ENCODE data around the gene TPM1. TPM values are rescaled to one million over a fixed set of nuclear protein-coding genes. Genes with fewer than 3 reads are reported as not detected.

Gene TPM1
- total RNA-seq, 1 donor from 2014 or later, result 255 TPM

- no peak for TF ChIP-seq CTCF (IDR thresholded peaks at IDR 0.05; ENCODE audit: partially characterized antibody, unreplicated experiment)
- no peak overlapping the region for H3K27ac Mint-ChIP-seq (ENCODE audit: unreplicated experiment)
- peaks cover 21% of the 10 kb centered on the region for H3K4me1 Mint-ChIP-seq (ENCODE audit: low read depth, unreplicated experiment)
- H3K4me3 Mint-ChIP-seq (ENCODE audit: unreplicated experiment), result no peak overlapping the region
- H3K36me3 Mint-ChIP-seq (ENCODE audit: unreplicated experiment), result peaks cover 5% of the 10 kb centered on the region
- H3K9me3 Mint-ChIP-seq (ENCODE audit: unreplicated experiment), result peaks cover 5% of the 10 kb centered on the region
- peaks cover 3% of the 10 kb centered on the region for H3K27me3 Mint-ChIP-seq (ENCODE audit: unreplicated experiment)
- DNase-seq, result no peak
Observed at GRCh38 chr15:63069616-63070090, 27.1 kb downstream of the TPM1 start.

GRCh38 chr15:63070681-63071129, 28.2 kb downstream of the TPM1 start:
- Mint-ChIP-seq H3K4me1 (ENCODE audit: low read depth, unreplicated experiment) (peaks cover 20% of the 10 kb centered on the region), H3K27ac (ENCODE audit: unreplicated experiment) (peak overlapping the region; percentile 12), H3K9me3 (ENCODE audit: unreplicated experiment) (peaks cover 5% of the 10 kb centered on the region), H3K4me3 (ENCODE audit: unreplicated experiment) (no peak overlapping the region), H3K36me3 (ENCODE audit: unreplicated experiment) (peaks cover 5% of the 10 kb centered on the region), H3K27me3 (ENCODE audit: unreplicated experiment) (peaks cover 3% of the 10 kb centered on the region)
- no peak for DNase-seq
- no peak for TF ChIP-seq CTCF (IDR thresholded peaks at IDR 0.05; ENCODE audit: partially characterized antibody, unreplicated experiment)

GRCh38 chr15:63071288-63071909, 28.9 kb downstream of the TPM1 start:
- Mint-ChIP-seq H3K4me3 (ENCODE audit: unreplicated experiment) (no peak overlapping the region), H3K36me3 (ENCODE audit: unreplicated experiment) (peaks cover 5% of the 10 kb centered on the region), H3K27ac (ENCODE audit: unreplicated experiment) (no peak overlapping the region), H3K4me1 (ENCODE audit: low read depth, unreplicated experiment) (peaks cover 18% of the 10 kb centered on the region), H3K9me3 (ENCODE audit: unreplicated experiment) (peaks cover 5% of the 10 kb centered on the region), H3K27me3 (ENCODE audit: unreplicated experiment) (peaks cover 3% of the 10 kb centered on the region)
- no peak for DNase-seq
- TF ChIP-seq CTCF (IDR thresholded peaks at IDR 0.05; ENCODE audit: partially characterized antibody, unreplicated experiment), result no peak

- Mint-ChIP-seq H3K36me3 (ENCODE audit: unreplicated experiment) (peaks cover 5% of the 10 kb centered on the region), H3K4me1 (ENCODE audit: low read depth, unreplicated experiment) (peaks cover 20% of the 10 kb centered on the region), H3K4me3 (ENCODE audit: unreplicated experiment) (no peak overlapping the region), H3K27ac (ENCODE audit: unreplicated experiment) (no peak overlapping the region), H3K27me3 (ENCODE audit: unreplicated experiment) (peaks cover 3% of the 10 kb centered on the region), H3K9me3 (ENCODE audit: unreplicated experiment) (peaks cover 4% of the 10 kb centered on the region)
- no peak for DNase-seq
- TF ChIP-seq CTCF (IDR thresholded peaks at IDR 0.05; ENCODE audit: partially characterized antibody, unreplicated experiment), result no peak
Observed at GRCh38 chr15:63072023-63072650, 29.6 kb downstream of the TPM1 start.

- no peak for TF ChIP-seq CTCF (IDR thresholded peaks at IDR 0.05; ENCODE audit: partially characterized antibody, unreplicated experiment)
- no peak for DNase-seq
- H3K27ac Mint-ChIP-seq (ENCODE audit: unreplicated experiment), result no peak overlapping the region
- no peak overlapping the region for H3K4me3 Mint-ChIP-seq (ENCODE audit: unreplicated experiment)
- H3K27me3 Mint-ChIP-seq (ENCODE audit: unreplicated experiment), result peaks cover 3% of the 10 kb centered on the region
- peaks cover 26% of the 10 kb centered on the region for H3K4me1 Mint-ChIP-seq (ENCODE audit: low read depth, unreplicated experiment)
- H3K36me3 Mint-ChIP-seq (ENCODE audit: unreplicated experiment), result peaks cover 5% of the 10 kb centered on the region
- H3K9me3 Mint-ChIP-seq (ENCODE audit: unreplicated experiment), result peaks cover 4% of the 10 kb centered on the region
Observed at GRCh38 chr15:63072809-63073277, 30.3 kb downstream of the TPM1 start.

Measured in glutamatergic neuron (in vitro differentiated cells).